CD4-positive, alpha-beta T cell (primary cell): ENCODE results near the gene VAV2. TPM values are rescaled to one million over a fixed set of nuclear protein-coding genes. Genes with fewer than 3 reads are reported as not detected.

Source experiments
- ATAC-seq: fragments of 200-7000 bp; cut with Tn5 transposase; one replicate; pipeline ENCODE4 v1.10.0; 2022; ENCODE audit warnings: mild to moderate bottlenecking; ENCODE audit not compliant: poor library complexity
- CTCF ChIA-PET: fragments of 350-600 bp; sonication (Branson Sonifier 250); formaldehyde crosslinking; loops from one replicate; lab custom pipeline; 2021; ENCODE audit warnings: antibody characterized with exemption, inconsistent platforms; lab: Charles Lee
- POLR2A ChIA-PET: fragments of 350-600 bp; sonication (Branson Sonifier 250); formaldehyde crosslinking; loops from one replicate; lab custom pipeline; 2021; ENCODE audit warnings: antibody characterized with exemption, inconsistent platforms; lab: Charles Lee
- DNase-seq, 14 experiments: peaks; one replicate each; pipeline ENCODE4 v3.0.0-alpha.2; 2013 to 2020; ENCODE audit warnings: mixed read lengths in 2 of 14
- H3K27ac ChIP-seq, 2 donors: one replicate each; pipeline versions ENCODE4 v1.5.1 to v1.7.0; 2013; ENCODE audit warnings: low read length in 2 of 2, low read depth in 1 of 2, mild to moderate bottlenecking in 1 of 2
- H3K27me3 ChIP-seq, 2 experiments: 1 replicate in 1 of 2; 2 replicates in 1 of 2; pipeline versions ENCODE4 v1.6.1 to v1.7.0; 2013; ENCODE audit warnings: low read length in 2 of 2, control low read depth in 1 of 2, mild to moderate bottlenecking in 1 of 2, moderate library complexity in 1 of 2; ENCODE audit not compliant: insufficient read depth in 2 of 2, control insufficient read depth in 1 of 2
- H3K36me3 ChIP-seq: one replicate; pipeline ENCODE4 v1.6.1; 2013; ENCODE audit warnings: low read length, control low read depth; ENCODE audit not compliant: insufficient read depth
- H3K4me1 ChIP-seq: one replicate; pipeline ENCODE4 v1.6.1; 2013; ENCODE audit warnings: low read length, control low read depth; ENCODE audit not compliant: insufficient read depth
- H3K4me3 ChIP-seq: one replicate; pipeline ENCODE4 v1.5.1; 2013; ENCODE audit warnings: mild to moderate bottlenecking, low read length, moderate library complexity
- H3K9me3 ChIP-seq, 2 experiments: 1 replicate in 1 of 2; 2 replicates in 1 of 2; pipeline versions ENCODE4 v1.6.1 to v1.7.0; 2013; ENCODE audit warnings: low read length in 2 of 2, mild to moderate bottlenecking in 2 of 2, control low read depth in 1 of 2, moderate library complexity in 1 of 2; ENCODE audit not compliant: control insufficient read depth in 1 of 2, insufficient read depth in 1 of 2
- H3K27ac Mint-ChIP-seq: one replicate; pipeline ENCODE4 v1.8.0; 2020; ENCODE audit warnings: mixed read lengths
- H3K27me3 Mint-ChIP-seq: one replicate; pipeline ENCODE4 v1.8.0; 2021; ENCODE audit warnings: mixed read lengths
- H3K36me3 Mint-ChIP-seq: one replicate; pipeline ENCODE4 v1.8.0; 2021; ENCODE audit warnings: low read depth, mixed read lengths
- H3K4me1 Mint-ChIP-seq: one replicate; pipeline ENCODE4 v1.8.0; 2021; ENCODE audit warnings: low read depth, mixed read lengths
- H3K4me3 Mint-ChIP-seq: one replicate; pipeline ENCODE4 v1.8.0; 2020; ENCODE audit warnings: mild to moderate bottlenecking, mixed read lengths
- H3K9me3 Mint-ChIP-seq: one replicate; pipeline ENCODE4 v1.8.0; 2020; ENCODE audit warnings: mixed read lengths
- CTCF ChIP-seq: fragments of 200-600 bp; IDR thresholded peaks from one replicate; pipeline ENCODE4 v1.8.0; 2022; ENCODE audit warnings: antibody characterized with exemption, mild to moderate bottlenecking
- intact Hi-C, 2 experiments: fragments of 100-400 bp; cut with DNase I in 1 of 2; cut with micrococcal nuclease in 1 of 2; formaldehyde crosslinking; loops; one replicate each; pipeline versions ENCODE4 v1.15.1 to v1.9.0; 2023 to 2025; cut with DNase I, micrococcal nuclease
- total RNA-seq, 174 experiments: library from RNA in 2 of 174; stranded (reverse) in 2 of 174; gene quantifications; one replicate each; pipeline ENCODE4 v1.2.3 and lab custom pipeline; 2021 to 2026

The VAV2 gene
- total RNA-seq, 2 experiments from 2014 or later, result 1.6 to 1.7 TPM

GRCh38 chr9:133889584-133890301, 102.4 kb downstream of the VAV2 start:
- POLR2A ChIA-PET, result no interaction called here
- CTCF ChIA-PET, result interaction anchor here (0.6 kb wide), 1 partner anchor 220 kb away, joined by 3 read pairs; no protein-coding TSS in a partner anchor
- intact Hi-C loops, result no loop called here
- DNase-seq (no peak), ATAC-seq (no peak)
- no peak overlapping the region for H3K4me3 Mint-ChIP-seq
- H3K27me3 ChIP-seq, result no peaks in the 10 kb centered on the region
- H3K36me3 ChIP-seq, result no peaks in the 10 kb centered on the region
- H3K9me3 ChIP-seq, result no peaks in the 10 kb centered on the region
- no peaks in the 10 kb centered on the region for H3K4me1 Mint-ChIP-seq
- H3K27ac Mint-ChIP-seq, result no peak overlapping the region
- H3K4me3 ChIP-seq, result no peak overlapping the region
- no peak overlapping the region for H3K27ac ChIP-seq
- TF ChIP-seq CTCF, result no peak
- H3K4me1 ChIP-seq, result no peaks in the 10 kb centered on the region
- no peaks in the 10 kb centered on the region for H3K27me3 Mint-ChIP-seq
- H3K36me3 Mint-ChIP-seq, result no peaks in the 10 kb centered on the region
- no peaks in the 10 kb centered on the region for H3K9me3 Mint-ChIP-seq

- DNase-seq, result no peak
These were observed 103.2 kb downstream of the VAV2 start for GRCh38 chr9:133888809-133889491.

More at GRCh38 chr9:133888809-133889491, 103.2 kb downstream of the VAV2 start:
- Histone ChIP-seq H3K36me3 (no peaks in the 10 kb centered on the region), H3K27ac (no peak overlapping the region), H3K4me3 (no peak overlapping the region), H3K9me3 (no peaks in the 10 kb centered on the region), H3K27me3 (no peaks in the 10 kb centered on the region), H3K4me1 (no peaks in the 10 kb centered on the region)
- intact Hi-C loops, result no loop called here
- H3K9me3 Mint-ChIP-seq, result no peaks in the 10 kb centered on the region
- no peak overlapping the region for H3K27ac Mint-ChIP-seq
- H3K4me3 Mint-ChIP-seq, result no peak overlapping the region
- no peaks in the 10 kb centered on the region for H3K36me3 Mint-ChIP-seq
- ChIA-PET POLR2A (no interaction called here), CTCF (interaction anchor here (0.6 kb wide), 1 partner anchor 219 kb away, joined by 3 read pairs; no protein-coding TSS in a partner anchor)
- ATAC-seq, result no peak
- no peak for TF ChIP-seq CTCF
- no peaks in the 10 kb centered on the region for H3K27me3 Mint-ChIP-seq
- no peaks in the 10 kb centered on the region for H3K4me1 Mint-ChIP-seq
